Mucosa of stomach (tissue), 1 donor: ENCODE data around the gene TMCC1.

Experiments
- H3K27me3 ChIP-seq: one replicate; pipeline ENCODE4 v1.7.0; 2013; ENCODE audit warnings: mild to moderate bottlenecking, low read length; ENCODE audit not compliant: control insufficient read depth, insufficient read depth
- H3K36me3 ChIP-seq: one replicate; pipeline ENCODE4 v1.7.0; 2013; ENCODE audit warnings: low read length; ENCODE audit not compliant: control insufficient read depth, insufficient read depth
- H3K4me1 ChIP-seq: one replicate; pipeline ENCODE4 v1.7.0; 2013; ENCODE audit warnings: mild to moderate bottlenecking, low read length; ENCODE audit not compliant: control insufficient read depth, insufficient read depth
- H3K4me3 ChIP-seq: one replicate; pipeline ENCODE4 v1.7.0; 2013; ENCODE audit warnings: low read length
- H3K9ac ChIP-seq: one replicate; pipeline ENCODE4 v1.7.0; 2013; ENCODE audit warnings: mild to moderate bottlenecking, low read length, moderate library complexity
- H3K9me3 ChIP-seq: one replicate; pipeline ENCODE4 v1.7.0; 2013; ENCODE audit warnings: mild to moderate bottlenecking, low read length, moderate library complexity; ENCODE audit not compliant: control insufficient read depth
- donor health status: Pancreatic carcinoma.

TMCC1 gene

DNA sequence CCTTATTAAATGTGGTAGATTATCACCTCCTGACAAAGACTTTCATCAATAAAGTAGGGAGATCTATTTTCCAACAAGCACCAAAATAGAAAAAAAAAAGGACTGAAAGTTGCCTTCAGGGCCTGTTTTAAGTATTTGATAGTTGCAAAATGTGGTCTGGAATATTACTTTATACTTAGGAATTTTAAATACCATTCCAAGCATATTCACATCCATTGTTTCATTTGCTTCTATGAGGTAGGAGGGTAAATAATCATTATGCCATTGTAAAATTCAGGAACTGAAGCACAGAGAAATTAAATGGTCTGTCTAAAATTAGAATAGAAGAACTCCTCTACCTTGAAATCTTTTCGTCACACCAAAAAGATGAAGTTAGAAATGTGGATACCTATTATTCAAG lies 110.0 kb downstream of the TMCC1 start:
- Histone ChIP-seq H3K27me3 (no peaks in the 10 kb centered on the region), H3K9me3 (no peaks in the 10 kb centered on the region), H3K36me3 (no peaks in the 10 kb centered on the region), H3K4me1 (no peaks in the 10 kb centered on the region), H3K4me3 (no peak overlapping the region), H3K9ac (no peak overlapping the region)

DNA sequence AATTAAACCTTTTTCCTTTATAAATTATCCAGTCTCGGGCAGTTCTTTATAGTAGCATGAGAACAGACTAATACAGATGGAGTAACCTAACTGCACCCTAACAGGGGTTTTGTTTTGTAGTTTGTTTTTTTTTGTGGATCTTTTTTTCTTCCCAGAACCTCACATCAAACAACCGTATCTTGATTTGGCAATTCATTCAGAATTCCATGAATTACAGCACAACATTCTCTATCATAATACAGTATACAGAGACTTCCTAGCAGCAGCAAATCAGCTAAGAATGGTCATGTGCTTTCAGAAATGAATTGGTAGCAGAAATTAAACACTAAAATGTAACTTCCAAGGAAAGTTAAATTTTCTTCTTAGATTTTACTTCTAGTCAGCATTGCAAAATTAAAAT lies 114.6 kb downstream of the TMCC1 start:
- no peak overlapping the region for H3K4me3 ChIP-seq
- no peaks in the 10 kb centered on the region for H3K27me3 ChIP-seq
- no peaks in the 10 kb centered on the region for H3K9me3 ChIP-seq
- H3K9ac ChIP-seq: no peak overlapping the region
- no peaks in the 10 kb centered on the region for H3K4me1 ChIP-seq
- no peaks in the 10 kb centered on the region for H3K36me3 ChIP-seq

DNA sequence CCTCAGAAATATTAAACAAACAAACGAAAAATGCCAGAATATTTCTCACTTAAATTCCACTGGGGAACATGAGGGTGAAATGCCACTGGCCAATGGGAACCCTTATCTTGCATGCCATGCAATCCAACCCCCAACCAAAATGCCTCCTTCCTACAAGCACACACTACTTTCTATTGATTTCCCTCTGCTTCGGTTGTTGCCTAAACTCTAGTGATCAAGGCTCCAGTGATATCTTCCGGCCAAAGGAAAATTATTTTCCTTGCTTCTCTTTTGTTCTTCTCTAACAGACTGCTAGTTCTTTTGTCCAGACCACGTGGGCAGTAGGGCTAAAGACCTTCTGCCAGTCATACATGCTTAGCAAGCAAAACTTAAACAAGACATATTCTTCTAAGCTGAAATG lies 115.7 kb downstream of the TMCC1 start:
- Histone ChIP-seq H3K9ac (no peak overlapping the region), H3K4me3 (no peak overlapping the region), H3K9me3 (no peaks in the 10 kb centered on the region), H3K27me3 (no peaks in the 10 kb centered on the region), H3K4me1 (no peaks in the 10 kb centered on the region), H3K36me3 (no peaks in the 10 kb centered on the region)

DNA sequence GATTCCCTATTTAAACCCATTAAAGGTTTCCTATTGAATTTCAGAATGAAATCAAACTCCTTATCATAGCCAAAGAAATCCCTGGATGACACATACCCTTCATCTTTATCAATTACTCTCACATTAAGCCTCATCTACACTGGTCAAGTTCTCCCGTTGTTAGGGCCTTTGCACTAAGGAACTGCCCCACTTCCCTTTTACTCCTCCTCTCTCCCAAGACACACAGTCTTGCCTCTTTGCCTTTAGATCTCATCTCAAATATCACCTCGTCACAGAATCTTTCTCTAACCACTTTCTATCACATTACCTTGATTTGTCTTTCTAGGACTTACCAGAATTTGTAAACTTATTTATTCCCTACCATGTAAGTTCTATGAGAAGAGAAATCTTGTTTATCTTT lies 117.6 kb downstream of the TMCC1 start:
- Histone ChIP-seq H3K4me1 (no peaks in the 10 kb centered on the region), H3K9me3 (no peaks in the 10 kb centered on the region), H3K36me3 (no peaks in the 10 kb centered on the region), H3K4me3 (no peak overlapping the region), H3K9ac (no peak overlapping the region), H3K27me3 (no peaks in the 10 kb centered on the region)

DNA sequence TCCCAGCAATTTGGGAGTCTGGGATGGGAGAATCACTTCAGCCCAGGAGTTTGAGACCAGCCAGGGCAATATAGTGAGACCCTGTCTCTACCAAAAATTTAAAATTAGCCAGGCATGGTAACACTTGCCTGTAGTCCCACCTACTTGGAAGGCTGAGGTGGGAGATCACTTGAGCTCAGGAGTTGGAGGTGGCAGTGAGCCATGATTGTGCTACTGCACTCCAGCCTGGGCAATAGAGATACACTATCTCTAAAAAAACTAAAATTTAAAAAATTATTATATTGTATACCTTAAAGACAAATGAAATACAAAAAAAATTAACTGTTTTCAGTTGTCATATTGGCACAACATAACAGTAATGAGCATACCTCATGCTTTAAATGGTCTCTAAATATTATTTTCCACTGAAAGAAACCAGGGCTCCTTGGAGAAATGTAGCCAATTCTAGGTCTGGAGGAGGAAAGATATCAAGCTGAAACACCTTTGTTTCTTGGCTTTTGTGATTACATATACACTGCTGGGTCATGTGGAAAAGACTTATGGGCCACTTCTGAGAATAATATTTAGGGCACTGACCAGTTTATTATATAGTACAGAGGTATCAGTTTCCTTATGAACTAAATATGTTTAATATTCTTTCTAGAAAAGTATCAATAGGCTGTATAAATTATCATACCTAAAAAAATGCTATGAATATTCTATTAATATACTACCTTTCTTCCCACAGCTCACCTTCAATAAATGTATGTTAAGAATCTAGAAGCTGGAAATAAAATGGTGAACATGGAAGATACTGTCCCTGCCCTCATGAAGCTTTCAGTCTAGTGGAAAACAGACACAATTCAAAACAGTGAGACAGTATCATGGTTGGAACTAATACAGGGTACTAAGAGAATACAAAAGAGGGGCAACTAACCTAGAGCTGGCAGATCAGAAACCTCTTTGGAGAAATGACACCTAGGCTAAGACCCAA lies 119.5 kb downstream of the TMCC1 start:
- H3K36me3 ChIP-seq: no peaks in the 10 kb centered on the region
- H3K4me3 ChIP-seq: no peak overlapping the region
- no peaks in the 10 kb centered on the region for H3K9me3 ChIP-seq

DNA sequence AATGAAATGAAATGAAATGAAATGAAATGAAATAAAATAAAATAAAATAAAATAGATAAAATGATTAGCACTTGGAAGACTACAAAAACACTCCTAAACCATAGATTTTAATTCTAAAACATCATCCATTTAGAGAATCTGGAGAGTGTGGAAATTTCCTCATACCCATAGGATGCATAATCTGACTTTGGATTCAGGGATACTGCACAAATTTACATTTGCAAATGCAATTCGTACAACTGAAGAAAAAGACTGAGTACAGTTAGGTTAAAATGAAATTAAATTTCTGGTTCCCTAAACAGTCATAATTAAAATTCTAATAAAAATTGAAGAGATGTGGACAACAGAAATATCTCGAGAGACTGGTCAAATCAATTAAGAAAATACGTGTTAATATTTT lies 122.9 kb downstream of the TMCC1 start:
- Histone ChIP-seq H3K36me3 (no peaks in the 10 kb centered on the region), H3K9me3 (no peaks in the 10 kb centered on the region), H3K4me3 (no peak overlapping the region), H3K4me1 (no peaks in the 10 kb centered on the region), H3K9ac (no peak overlapping the region), H3K27me3 (no peaks in the 10 kb centered on the region)

More for the DNA sequence above, 119.5 kb downstream of the TMCC1 start:
- no peaks in the 10 kb centered on the region for H3K27me3 ChIP-seq
- H3K4me1 ChIP-seq: no peaks in the 10 kb centered on the region
- H3K9ac ChIP-seq: no peak overlapping the region

DNA sequence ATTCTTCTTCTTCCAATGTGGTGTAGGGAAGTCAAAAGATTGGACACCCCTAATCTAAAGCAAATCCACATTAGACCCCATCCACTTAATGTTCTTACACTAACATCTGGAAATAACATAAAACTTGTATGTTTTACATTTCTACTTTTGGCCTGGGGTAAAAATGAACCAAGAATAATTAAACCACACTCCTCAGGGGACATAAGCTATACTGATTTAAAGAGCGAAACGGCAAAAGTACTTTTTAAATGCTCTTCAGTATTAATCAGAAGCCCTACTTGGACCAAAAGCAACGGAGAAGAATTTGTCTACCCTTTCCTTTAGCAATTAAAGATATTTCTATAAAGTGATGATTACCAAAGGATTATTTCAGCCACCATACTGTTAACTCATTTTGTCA lies 123.9 kb downstream of the TMCC1 start:
- Histone ChIP-seq H3K4me1 (no peaks in the 10 kb centered on the region), H3K36me3 (no peaks in the 10 kb centered on the region), H3K9me3 (no peaks in the 10 kb centered on the region), H3K4me3 (no peak overlapping the region), H3K9ac (no peak overlapping the region), H3K27me3 (no peaks in the 10 kb centered on the region)

DNA sequence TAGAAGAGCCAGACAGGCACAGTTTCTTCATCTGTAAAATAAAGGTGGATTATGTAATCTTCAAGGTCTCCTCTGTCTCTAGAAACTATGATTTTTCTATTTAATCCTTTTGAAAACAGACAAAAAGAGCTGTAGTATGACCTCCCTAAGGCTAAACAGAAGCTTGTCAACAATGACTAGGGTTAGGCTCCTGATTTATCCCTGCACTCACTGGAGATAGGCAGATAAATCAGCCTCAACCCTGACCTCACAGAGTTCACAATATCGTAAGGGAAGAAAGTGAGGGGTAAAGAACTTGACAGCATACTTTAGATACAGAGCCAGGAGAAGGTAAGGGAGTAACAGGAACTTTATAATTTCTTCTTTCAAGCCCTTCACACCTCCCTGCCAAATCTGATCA lies 124.8 kb downstream of the TMCC1 start:
- Histone ChIP-seq H3K4me3 (no peak overlapping the region), H3K36me3 (no peaks in the 10 kb centered on the region), H3K4me1 (no peaks in the 10 kb centered on the region), H3K27me3 (no peaks in the 10 kb centered on the region), H3K9ac (no peak overlapping the region), H3K9me3 (no peaks in the 10 kb centered on the region)

DNA sequence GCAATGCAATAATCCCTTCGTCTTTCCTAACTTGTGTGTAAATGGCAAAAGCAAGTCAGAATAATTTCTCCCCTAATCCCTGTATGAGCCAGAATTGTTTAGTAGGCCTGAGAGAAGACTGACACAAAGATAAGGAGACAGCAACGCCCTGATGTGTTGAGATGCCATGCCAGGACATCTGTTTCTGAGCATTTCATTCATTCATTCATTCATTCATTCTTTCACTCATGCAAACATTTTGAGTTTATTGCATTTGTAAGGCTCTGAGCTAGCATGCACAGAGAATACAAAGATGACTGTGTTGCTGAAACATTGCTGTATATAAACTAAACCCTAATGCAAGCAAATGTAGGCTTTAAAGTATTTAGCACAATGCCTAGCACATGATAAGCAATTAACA lies 127.4 kb downstream of the TMCC1 start:
- H3K36me3 ChIP-seq: no peaks in the 10 kb centered on the region
- no peaks in the 10 kb centered on the region for H3K4me1 ChIP-seq
- no peaks in the 10 kb centered on the region for H3K27me3 ChIP-seq
- H3K9me3 ChIP-seq: no peaks in the 10 kb centered on the region
- H3K4me3 ChIP-seq: no peak overlapping the region
- no peak overlapping the region for H3K9ac ChIP-seq

DNA sequence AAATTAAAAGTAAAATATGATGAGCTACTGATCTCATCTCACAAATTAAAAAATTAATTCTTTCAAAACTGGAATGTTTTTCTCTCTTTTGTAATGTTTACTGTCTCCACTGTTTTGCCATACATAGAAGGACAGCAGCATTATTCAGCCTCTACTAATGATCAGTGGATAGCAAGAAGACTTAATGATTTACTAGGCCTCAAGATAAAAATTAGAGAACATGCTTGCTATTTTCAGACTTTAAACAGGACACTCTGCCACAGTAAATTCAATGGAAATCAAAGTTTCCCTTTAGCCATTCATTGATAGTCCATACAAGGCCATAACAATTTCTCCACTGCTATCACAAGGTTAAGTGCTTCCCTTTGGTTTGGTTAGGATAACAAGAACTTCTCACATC lies 129.4 kb downstream of the TMCC1 start:
- H3K27me3 ChIP-seq: no peaks in the 10 kb centered on the region
- H3K36me3 ChIP-seq: no peaks in the 10 kb centered on the region
- no peak overlapping the region for H3K9ac ChIP-seq

DNA sequence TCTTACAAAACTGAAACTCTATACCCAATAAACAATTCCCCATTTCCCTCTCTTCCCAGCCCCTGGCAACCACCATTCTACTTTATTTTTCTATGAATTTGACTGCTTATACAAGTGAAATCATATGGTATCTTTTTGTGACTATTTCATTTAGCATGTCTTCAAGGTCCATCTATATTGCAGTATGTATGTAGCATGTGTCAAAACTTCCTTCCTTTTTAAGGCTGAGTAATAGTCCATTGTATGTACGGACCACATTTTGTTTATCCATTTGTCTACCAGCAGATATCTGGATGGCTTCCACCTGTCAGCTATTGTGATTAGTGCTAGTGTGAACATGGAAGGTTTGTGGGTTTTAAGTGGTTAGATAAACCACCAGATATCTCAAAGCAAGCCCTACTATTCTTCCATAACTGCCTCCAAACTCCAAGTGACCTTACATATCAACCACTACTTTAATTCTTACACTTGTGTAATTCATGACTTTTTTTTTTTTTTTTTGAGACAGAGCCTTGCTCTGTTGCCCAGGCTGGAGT lies 134.7 kb downstream of the TMCC1 start:
- Histone ChIP-seq H3K4me1 (no peaks in the 10 kb centered on the region), H3K9me3 (no peaks in the 10 kb centered on the region), H3K4me3 (no peak overlapping the region), H3K9ac (no peak overlapping the region), H3K27me3 (no peaks in the 10 kb centered on the region), H3K36me3 (no peaks in the 10 kb centered on the region)

More for the DNA sequence above, 129.4 kb downstream of the TMCC1 start:
- Histone ChIP-seq H3K4me3 (no peak overlapping the region), H3K4me1 (no peaks in the 10 kb centered on the region), H3K9me3 (no peaks in the 10 kb centered on the region)

DNA sequence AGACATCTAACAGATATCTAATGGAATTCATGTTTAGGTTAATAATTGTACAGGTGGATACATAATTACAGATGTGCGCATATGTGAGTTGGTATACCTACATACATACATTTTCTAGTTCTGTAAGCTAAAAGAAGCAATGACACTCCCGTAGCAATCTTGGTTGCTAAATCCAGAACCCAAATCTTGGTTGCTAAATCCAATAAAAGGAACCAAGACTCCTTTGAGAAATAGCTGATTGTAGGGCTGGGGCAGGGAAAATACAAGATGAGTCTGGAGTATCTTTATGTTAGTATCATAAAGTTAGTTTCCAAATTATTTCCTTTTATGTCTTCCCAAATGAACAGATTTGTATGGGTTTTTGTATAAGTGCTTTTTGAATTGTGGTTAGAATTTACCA lies 135.2 kb downstream of the TMCC1 start:
- no peaks in the 10 kb centered on the region for H3K4me1 ChIP-seq
- no peaks in the 10 kb centered on the region for H3K9me3 ChIP-seq
- H3K4me3 ChIP-seq: no peak overlapping the region
- no peaks in the 10 kb centered on the region for H3K27me3 ChIP-seq
- no peaks in the 10 kb centered on the region for H3K36me3 ChIP-seq
- no peak overlapping the region for H3K9ac ChIP-seq
